Hematopoietic multipotent progenitor cell treated with erythropoietin and hydrocortisone succinate and interleukin-3 and kit ligand, for 17 days (in vitro differentiated cells): ENCODE data around the gene SLC10A1.

Experiments
- DNase-seq: peaks from one replicate; pipeline ENCODE4 v3.0.0-alpha.2; 2015; ENCODE audit warnings: low spot score

SLC10A1 gene

GRCh38 chr14:69808919-69809808, 12.1 kb upstream of the SLC10A1 start:
- DNase-seq: no peak

GRCh38 chr14:69807192-69807591, 10.2 kb upstream of the SLC10A1 start:
- DNase-seq: no peak

- no peak for DNase-seq
These were observed 7.9 kb upstream of the SLC10A1 start for GRCh38 chr14:69804902-69805301.

GRCh38 chr14:69803753-69804152, 6.7 kb upstream of the SLC10A1 start:
- no peak for DNase-seq

- DNase-seq: no peak
These were observed 1.3 kb upstream of the SLC10A1 start for GRCh38 chr14:69798339-69798735.

GRCh38 chr14:69797573-69798338, 715 bp upstream of the SLC10A1 start:
- DNase-seq: no peak

- no peak for DNase-seq
These were observed 1.4 kb downstream of the SLC10A1 start for GRCh38 chr14:69795691-69796090.

- no peak for DNase-seq
These were observed 2.2 kb downstream of the SLC10A1 start for GRCh38 chr14:69794791-69795190.

- DNase-seq: no peak
These were observed 4.1 kb downstream of the SLC10A1 start for GRCh38 chr14:69792887-69793421.

GRCh38 chr14:69789118-69789640, 7.9 kb downstream of the SLC10A1 start:
- DNase-seq: no peak

- DNase-seq: no peak
These were observed 10.4 kb downstream of the SLC10A1 start for GRCh38 chr14:69786603-69787002.

GRCh38 chr14:69784942-69785341, 12.1 kb downstream of the SLC10A1 start:
- no peak for DNase-seq

GRCh38 chr14:69780952-69781351, 16.1 kb downstream of the SLC10A1 start:
- DNase-seq: no peak

- DNase-seq: no peak
These were observed 16.9 kb downstream of the SLC10A1 start for GRCh38 chr14:69780092-69780491.

GRCh38 chr14:69779088-69779487, 18.0 kb downstream of the SLC10A1 start:
- DNase-seq: no peak

GRCh38 chr14:69776875-69777453, 20.1 kb downstream of the SLC10A1 start:
- DNase-seq: no peak

GRCh38 chr14:69775012-69775411, 22.0 kb downstream of the SLC10A1 start:
- DNase-seq: no peak

- DNase-seq: no peak
These were observed 23.3 kb downstream of the SLC10A1 start for GRCh38 chr14:69773571-69774276.

- no peak for DNase-seq
These were observed 24.7 kb downstream of the SLC10A1 start for GRCh38 chr14:69772082-69773017.

- DNase-seq: no peak
These were observed 25.9 kb downstream of the SLC10A1 start for GRCh38 chr14:69771136-69771535.

- DNase-seq: no peak
These were observed 26.5 kb downstream of the SLC10A1 start for GRCh38 chr14:69770559-69770958.
